Omental fat pad (tissue), 4 donors: ENCODE data around the gene TMEM120B. TPM values are rescaled to one million over a fixed set of nuclear protein-coding genes. Genes with fewer than 3 reads are reported as not detected.

ENCODE experiments used
- ATAC-seq: fragments of 150-250 bp; one replicate; pipeline ENCODE4 v1.9.1; 2016; ENCODE audit warnings: mild to moderate bottlenecking, moderate library complexity; ENCODE audit not compliant: low FRiP score
- DNase-seq: peaks from one replicate; pipeline ENCODE4 v3.0.0-alpha.2; 2019; ENCODE audit warnings: low spot score
- CTCF ChIP-seq, 3 donors: fragments of 450-650 bp; IDR thresholded peaks; one replicate each; pipeline ENCODE4 v1.5.1; 2016 to 2017; ENCODE audit warnings: antibody characterized with exemption in 3 of 3, mild to moderate bottlenecking in 3 of 3, moderate library complexity in 2 of 3
- total RNA-seq, 4 donors: library from RNA; depleted of rRNA; stranded (reverse); fragments of >200 nt; gene quantifications; one replicate each; pipeline ENCODE4 v1.1.0, GENCODE V29; 2016

The TMEM120B gene
- total RNA-seq, 4 donors from 2014 or later: 4.9 to 10.7 (median 5.7) TPM

GRCh38 chr12:121802843-121803698 is 90.5 kb downstream of the TMEM120B start:
- no peak for TF ChIP-seq CTCF (IDR thresholded peaks at IDR 0.05)
- ATAC-seq: peak; percentile 41
- DNase-seq: peak; percentile 78

GRCh38 chr12:121803861-121804416 is 91.4 kb downstream of the TMEM120B start, which contains the start of gene SETD1B:
Gene SETD1B, plus strand, starts transcription at chr12:121804009. Its CDS starts 729 bp downstream, at chr12:121804738.
- ATAC-seq (no peak), DNase-seq (no peak)
- no peak for TF ChIP-seq CTCF (IDR thresholded peaks at IDR 0.05)

- no peak for TF ChIP-seq CTCF (IDR thresholded peaks at IDR 0.05)
- ATAC-seq: no peak
- no peak for DNase-seq
These were observed 92.0 kb downstream of the TMEM120B start for GRCh38 chr12:121804417-121805111.

GRCh38 chr12:121805171-121806008 is 92.8 kb downstream of the TMEM120B start:
- DNase-seq (no peak), ATAC-seq (no peak)
- no peak for TF ChIP-seq CTCF (IDR thresholded peaks at IDR 0.05)

DNA sequence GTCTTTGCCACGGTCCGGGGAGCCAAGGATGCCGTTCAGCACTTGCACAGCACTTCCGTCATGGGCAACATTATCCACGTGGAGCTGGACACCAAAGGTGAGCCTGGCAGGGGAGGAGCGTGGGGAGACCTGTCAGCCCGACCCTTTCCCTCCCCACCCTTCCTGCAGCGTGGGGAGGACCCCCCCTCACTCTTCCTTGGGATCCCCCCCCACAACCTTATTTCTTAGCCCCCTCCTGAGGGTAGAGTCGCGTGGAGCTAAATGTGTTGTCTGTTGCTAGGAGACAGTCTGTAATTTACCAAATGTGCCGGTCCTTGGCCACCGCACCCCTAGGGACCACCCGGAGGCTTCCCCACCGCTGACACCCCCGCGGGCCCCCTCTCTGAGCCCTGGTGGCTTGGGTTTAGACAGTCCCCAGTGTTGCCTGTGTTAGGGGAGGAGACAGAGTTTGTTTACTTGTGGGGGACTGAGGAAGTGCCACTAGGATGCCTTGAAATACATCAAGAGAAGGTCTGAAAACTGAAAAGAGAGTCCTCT is 93.5 kb downstream of the TMEM120B start:
- no peak for TF ChIP-seq CTCF (IDR thresholded peaks at IDR 0.05)
- DNase-seq (no peak), ATAC-seq (no peak)
